Thoracic aorta (tissue), 2 donors: Measurements from ENCODE around the gene LINGO4. TPM values are rescaled to one million over a fixed set of nuclear protein-coding genes. Genes with fewer than 3 reads are reported as not detected.

ENCODE experiments used
- ATAC-seq: fragments of 150-250 bp; one replicate; pipeline ENCODE4 v1.8.0; 2017; ENCODE audit warnings: low read depth; ENCODE audit not compliant: insufficient number of reproducible peaks, low FRiP score
- DNase-seq: peaks from one replicate; pipeline ENCODE4 v3.0.0-alpha.2; 2020; ENCODE audit warnings: low spot score
- H3K27ac ChIP-seq, 2 donors: fragments of 200-600 bp; sonication (generic); 1 replicate in 1 of 2; 2 replicates in 1 of 2; pipeline ENCODE4 v1.5.1; 2016; ENCODE audit warnings: mild to moderate bottlenecking in 2 of 2, moderate library complexity in 2 of 2
- H3K27me3 ChIP-seq: fragments of 200-600 bp; sonication (generic); replicated peaks from 2 replicates; pipeline ENCODE4 v1.6.0; 2016; ENCODE audit warnings: mild to moderate bottlenecking; ENCODE audit not compliant: insufficient read depth
- H3K36me3 ChIP-seq: fragments of 200-600 bp; sonication (generic); one replicate; pipeline ENCODE4 v1.5.1; 2016
- H3K4me1 ChIP-seq, 2 donors: fragments of 200-600 bp; sonication (generic); 1 replicate in 1 of 2; 2 replicates in 1 of 2; pipeline versions ENCODE4 v1.5.1 to v1.6.0; 2016; ENCODE audit warnings: low read depth in 2 of 2, mild to moderate bottlenecking in 1 of 2; ENCODE audit not compliant: control insufficient read depth in 1 of 2
- H3K4me3 ChIP-seq: fragments of 200-600 bp; sonication (generic); 2 replicates; pipeline ENCODE4 v1.5.1; 2016; ENCODE audit warnings: mild to moderate bottlenecking
- H3K9me3 ChIP-seq: fragments of 200-600 bp; sonication (generic); 2 replicates; pipeline ENCODE4 v1.5.1; 2016
- CTCF ChIP-seq: fragments of 200-600 bp; sonication (generic); IDR thresholded peaks from one replicate; pipeline ENCODE4 v1.5.1; 2019; ENCODE audit warnings: antibody characterized with exemption
- total RNA-seq, 2 donors: library from RNA; depleted of rRNA; stranded (reverse); fragments of >200 nt; gene quantifications; one replicate each; pipeline versions ENCODE4 v1.1.0 to v1.2.3, GENCODE V29; 2016

Gene LINGO4
- total RNA-seq: not detected

GRCh38 chr1:151805066-151805820, at the start of gene LINGO4:
Gene LINGO4 (minus strand): TSS chr1:151805419. CDS start chr1:151802704, 2,715 bp downstream.
- Histone ChIP-seq H3K9me3 (no peaks in the 10 kb centered on the region), H3K27ac (no peak within 1 kb of the TSS), H3K4me3 (no peak within 1 kb of the TSS), H3K27me3 (no peaks in the 10 kb centered on the region), H3K36me3 (no peaks in the 10 kb centered on the region), H3K4me1 (no peaks in the 10 kb centered on the region)
- ATAC-seq: no peak
- no peak for DNase-seq
- TF ChIP-seq CTCF: no peak

DNA sequence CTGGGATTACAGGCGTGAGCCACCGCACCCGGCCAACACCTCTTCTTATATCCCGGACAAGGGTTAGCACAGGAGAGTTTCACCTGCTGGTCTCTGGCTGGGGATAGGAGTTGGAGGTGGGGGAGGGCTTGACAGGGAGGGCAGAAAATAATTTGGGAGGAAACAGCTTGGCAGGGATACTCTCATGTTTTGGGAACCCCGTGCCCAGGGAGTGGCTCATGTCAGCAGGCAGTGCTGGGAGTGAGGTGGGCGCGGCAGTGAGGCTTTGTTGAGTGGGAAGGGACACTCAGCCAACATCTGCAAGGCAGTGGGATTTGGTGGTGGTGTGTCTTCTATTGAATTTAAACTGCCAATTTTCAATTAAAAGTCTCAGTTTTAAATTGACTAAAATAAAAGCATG, 49.4 kb upstream of the LINGO4 start:
- Histone ChIP-seq H3K27ac (no peak overlapping the region), H3K27me3 (no peaks in the 10 kb centered on the region), H3K4me3 (no peak overlapping the region), H3K9me3 (no peaks in the 10 kb centered on the region), H3K36me3 (no peaks in the 10 kb centered on the region), H3K4me1 (peaks cover 0 to 13% of the 10 kb centered on the region in 2 donors)
- TF ChIP-seq CTCF: no peak
- DNase-seq: no peak
- ATAC-seq: no peak

GRCh38 chr1:151853411-151853943, 48.3 kb upstream of the LINGO4 start, which contains the start of gene THEM5:
Gene THEM5 (minus strand): TSS chr1:151853712. CDS start chr1:151853565, 147 bp downstream.
- no peak for DNase-seq
- H3K27me3 ChIP-seq: no peaks in the 10 kb centered on the region
- H3K4me1 ChIP-seq: peaks cover 0 to 13% of the 10 kb centered on the region in 2 donors
- H3K9me3 ChIP-seq: no peaks in the 10 kb centered on the region
- no peaks in the 10 kb centered on the region for H3K36me3 ChIP-seq
- H3K4me3 ChIP-seq: no peak within 1 kb of the TSS
- no peak for ATAC-seq
- TF ChIP-seq CTCF: no peak
- H3K27ac ChIP-seq: no peak within 1 kb of the TSS

DNA sequence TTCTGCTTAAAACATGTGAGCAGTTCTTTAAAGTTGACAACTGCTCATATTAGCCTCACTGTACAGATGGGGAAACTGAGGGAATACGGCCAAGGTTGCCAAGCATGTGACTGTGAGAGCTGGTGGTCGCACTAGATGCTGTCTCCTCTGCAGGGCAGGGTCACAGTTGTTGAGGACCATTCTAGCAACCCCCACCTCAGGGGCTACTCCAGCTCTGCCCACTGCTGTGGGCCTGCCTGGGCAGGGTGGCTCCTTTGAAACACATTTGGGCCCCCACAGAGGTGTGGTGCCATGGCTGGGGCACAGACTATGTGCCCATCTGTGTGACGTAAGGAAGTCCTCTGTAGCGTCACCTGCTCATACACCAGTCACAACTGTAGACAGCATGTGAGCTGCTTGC, 47.5 kb upstream of the LINGO4 start:
- H3K36me3 ChIP-seq: no peaks in the 10 kb centered on the region
- H3K4me1 ChIP-seq: peaks cover 0 to 13% of the 10 kb centered on the region in 2 donors
- TF ChIP-seq CTCF: no peak
- ATAC-seq (no peak), DNase-seq (no peak)
- no peaks in the 10 kb centered on the region for H3K9me3 ChIP-seq
- H3K27me3 ChIP-seq: no peaks in the 10 kb centered on the region
- no peak overlapping the region for H3K27ac ChIP-seq
- H3K4me3 ChIP-seq: no peak overlapping the region

- ATAC-seq (no peak), DNase-seq (no peak)
- Histone ChIP-seq H3K36me3 (no peaks in the 10 kb centered on the region), H3K27ac (no peak overlapping the region), H3K27me3 (no peaks in the 10 kb centered on the region), H3K4me1 (peaks cover 0 to 13% of the 10 kb centered on the region in 2 donors), H3K4me3 (no peak overlapping the region), H3K9me3 (no peaks in the 10 kb centered on the region)
- TF ChIP-seq CTCF: no peak
Measured at GRCh38 chr1:151851886-151852285, 46.7 kb upstream of the LINGO4 start.
